ENCODE results near the gene OR52L1. TPM values are rescaled to one million over a fixed set of nuclear protein-coding genes. Genes with fewer than 3 reads are reported as not detected.

Gene OR52L1
- total and polyA plus RNA-seq, 2 of the 8 experiments (the other 6 are each of a cell fraction or from before 2014, with no cell fraction given), result 0.24 TPM; not detected in 1

- no peak for FAIRE-seq
- Histone ChIP-seq H4K8ac (ENCODE audit: extremely low read depth, insufficient read depth, low read length) (no peak overlapping the region), H3K4me1 (replicated peaks in 1 of 4; ENCODE audit: control insufficient read depth in 3 of 4, insufficient read depth in 4 of 4, low read length in 3 of 4) (no peaks in the 10 kb centered on the region), H2BK120ac (replicated peaks; ENCODE audit: low read depth, low read length) (no peak overlapping the region), H2BK20ac (ENCODE audit: low read length) (no peak overlapping the region), H3K14ac (ENCODE audit: insufficient read length) (no peak overlapping the region), H3K79me1 (ENCODE audit: low read depth, low read length) (no peaks in the 10 kb centered on the region), H2AK5ac (ENCODE audit: low read depth, low read length) (no peak overlapping the region), H2BK5ac (ENCODE audit: low read depth, low read length) (no peak overlapping the region), H4K91ac (replicated peaks; ENCODE audit: insufficient read length, low read length) (no peak overlapping the region), H3K23ac (ENCODE audit: insufficient read length) (no peak overlapping the region), H3K23me2 (ENCODE audit: low read depth, low read length) (no peaks in the 10 kb centered on the region), H3K79me2 (ENCODE audit: control insufficient read depth in 1 of 2, insufficient read depth in 2 of 2, low read length in 2 of 2) (no peaks in the 10 kb centered on the region), H4K5ac (ENCODE audit: insufficient read length, low read depth, low read length) (no peak overlapping the region), H3K4ac (replicated peaks; ENCODE audit: insufficient read length, low read depth, low read length) (no peak overlapping the region), H4K20me1 (replicated peaks in 1 of 2; ENCODE audit: control insufficient read depth in 1 of 2, insufficient read depth in 2 of 2, low read length in 2 of 2) (no peaks in the 10 kb centered on the region), H3K27me3 (replicated peaks in 1 of 4; ENCODE audit: control insufficient read depth in 3 of 4, extremely low read depth in 1 of 4, insufficient read depth in 3 of 4, low read length in 3 of 4) (no peaks in the 10 kb centered on the region), H3K27ac (ENCODE audit: low read depth, low read length) (no peak overlapping the region), H3K36me3 (ENCODE audit: control insufficient read depth in 2 of 4, insufficient read depth in 4 of 4, low read length in 3 of 4) (no peaks in the 10 kb centered on the region), H3K18ac (ENCODE audit: extremely low read depth, low read length) (no peak overlapping the region), H3K56ac (replicated peaks; ENCODE audit: insufficient read length, low read depth, low read length) (no peak overlapping the region), H3K4me2 (ENCODE audit: insufficient read depth in 1 of 2, low read depth in 2 of 2, low read length in 2 of 2) (no peak overlapping the region), H2AFZ (ENCODE audit: low read length) (no peak overlapping the region), H3K9me3 (ENCODE audit: insufficient read depth in 2 of 2, low read depth in 1 of 2, low read length in 1 of 2) (no peaks in the 10 kb centered on the region; a peak in 1 of 4 replicates), H3K4me3 (ENCODE audit: extremely low read depth in 1 of 4, insufficient read depth in 2 of 4, low read depth in 3 of 4, low read length in 4 of 4) (no peak overlapping the region), H2BK12ac (ENCODE audit: low read depth, low read length) (no peak overlapping the region), H3K9ac (replicated peaks in 1 of 4; ENCODE audit: extremely low read depth in 1 of 4, low read depth in 3 of 4, low read length in 3 of 4) (no peak overlapping the region), H2BK15ac (ENCODE audit: low read length) (no peak overlapping the region)
- POLR2A ChIA-PET (ENCODE audit: partially characterized antibody), result no interaction called here
- DNase-seq (ENCODE audit: low read depth in 1 of 2, low spot score in 2 of 2), result no peak
- TF ChIP-seq SIRT6 (IDR thresholded peaks at IDR 0.05; ENCODE audit: low read length), result no peak
- TF ChIP-seq SRF (IDR thresholded peaks at IDR 0.05; ENCODE audit: low read depth, low read length), result no peak
- no peak for TF ChIP-seq KDM5A (IDR thresholded peaks at IDR 0.05; ENCODE audit: low read length)
- TF ChIP-seq CHD2 (IDR thresholded peaks at IDR 0.05; ENCODE audit: low read length), result no peak
- TF ChIP-seq USF2 (IDR thresholded peaks at IDR 0.05; ENCODE audit: low read length), result no peak
- TF ChIP-seq POLR2A (IDR thresholded peaks at IDR 0.05; ENCODE audit: control extremely low read depth in 1 of 2, low read depth in 2 of 2, low read length in 2 of 2), result no peak
- 87% methylated on average over 21 of the region's 21 CpGs; no CpG with 5 or more reads in 1 of the 2 experiments for WGBS, 2 experiments (ENCODE audit: extremely low coverage in 1 of 2, insufficient coverage in 1 of 2, insufficient read length in 1 of 2, insufficient replicate concordance in 2 of 2, low coverage in 1 of 2, low lambda C conversion rate in 2 of 2, missing lambda C conversion rate in 1 of 2)
- CTCF ChIA-PET (ENCODE audit: partially characterized antibody), result interaction anchor here (1.6 to 1.7 kb wide), 2 partner anchors 15 to 54 kb away, joined by 4 to 6 read pairs; no protein-coding TSS in a partner anchor
Observed at GRCh38 chr11:5938603-5938965, 48.2 kb downstream of the OR52L1 start.

Data from H1 (cell line).